Stimulated activated naive CD8-positive, alpha-beta T cell treated with anti-CD3 and anti-CD28 coated beads, Interleukin-15, Interleukin-2, amounts not matched to agents 100 ng/mL and 50 ng/mL, for 24 hours (primary cell): ENCODE data around the gene LRFN4.

Experiments used
- H3K27ac Mint-ChIP-seq: one replicate; pipeline ENCODE4 v1.8.0; 2021; ENCODE audit warnings: mild to moderate bottlenecking, mixed read lengths
- H3K27me3 Mint-ChIP-seq: one replicate; pipeline ENCODE4 v1.8.0; 2021; ENCODE audit warnings: mixed read lengths
- H3K36me3 Mint-ChIP-seq: one replicate; pipeline ENCODE4 v1.8.0; 2021; ENCODE audit warnings: low read depth, mixed read lengths
- H3K4me1 Mint-ChIP-seq: one replicate; pipeline ENCODE4 v1.8.0; 2021; ENCODE audit warnings: low read depth, mixed read lengths
- H3K4me3 Mint-ChIP-seq: one replicate; pipeline ENCODE4 v1.8.0; 2021; ENCODE audit warnings: mild to moderate bottlenecking, mixed read lengths
- H3K9me3 Mint-ChIP-seq: one replicate; pipeline ENCODE4 v1.8.0; 2021; ENCODE audit warnings: mixed read lengths

LRFN4 gene

GRCh38 chr11:66868726-66869566, 12.1 kb downstream of the LRFN4 start:
- H3K27ac Mint-ChIP-seq: no peak overlapping the region
- no peaks in the 10 kb centered on the region for H3K36me3 Mint-ChIP-seq
- H3K9me3 Mint-ChIP-seq: no peaks in the 10 kb centered on the region
- H3K4me1 Mint-ChIP-seq: peaks cover 11% of the 10 kb centered on the region
- no peaks in the 10 kb centered on the region for H3K27me3 Mint-ChIP-seq
- H3K4me3 Mint-ChIP-seq: no peak overlapping the region

- Mint-ChIP-seq H3K4me3 (no peak overlapping the region), H3K9me3 (no peaks in the 10 kb centered on the region), H3K27me3 (no peaks in the 10 kb centered on the region), H3K27ac (no peak overlapping the region), H3K36me3 (no peaks in the 10 kb centered on the region), H3K4me1 (peaks cover 11% of the 10 kb centered on the region)
Observed at GRCh38 chr11:66869567-66869870, 12.7 kb downstream of the LRFN4 start.

DNA sequence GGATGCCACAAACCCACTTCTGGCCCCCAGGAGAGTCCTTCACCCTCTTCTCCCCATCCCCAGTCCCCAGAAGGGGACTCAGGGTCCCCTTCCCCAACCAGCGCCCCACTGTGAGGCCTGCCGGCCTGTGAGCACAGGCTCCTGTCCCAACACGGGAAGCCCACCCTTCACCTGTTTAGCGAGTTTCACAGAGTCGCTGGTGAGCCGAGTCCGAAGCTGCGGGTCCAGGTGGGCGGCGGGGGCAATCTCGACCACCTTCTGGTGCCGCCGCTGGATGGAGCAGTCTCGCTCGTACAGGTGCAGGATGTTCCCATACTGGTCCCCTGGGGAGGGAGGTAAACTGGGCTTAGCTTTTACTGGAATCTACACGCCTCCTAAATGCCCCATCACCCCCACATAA, 13.3 kb downstream of the LRFN4 start:
- Mint-ChIP-seq H3K4me1 (peaks cover 11% of the 10 kb centered on the region), H3K4me3 (no peak overlapping the region), H3K27ac (no peak overlapping the region), H3K36me3 (no peaks in the 10 kb centered on the region), H3K27me3 (no peaks in the 10 kb centered on the region), H3K9me3 (no peaks in the 10 kb centered on the region)

DNA sequence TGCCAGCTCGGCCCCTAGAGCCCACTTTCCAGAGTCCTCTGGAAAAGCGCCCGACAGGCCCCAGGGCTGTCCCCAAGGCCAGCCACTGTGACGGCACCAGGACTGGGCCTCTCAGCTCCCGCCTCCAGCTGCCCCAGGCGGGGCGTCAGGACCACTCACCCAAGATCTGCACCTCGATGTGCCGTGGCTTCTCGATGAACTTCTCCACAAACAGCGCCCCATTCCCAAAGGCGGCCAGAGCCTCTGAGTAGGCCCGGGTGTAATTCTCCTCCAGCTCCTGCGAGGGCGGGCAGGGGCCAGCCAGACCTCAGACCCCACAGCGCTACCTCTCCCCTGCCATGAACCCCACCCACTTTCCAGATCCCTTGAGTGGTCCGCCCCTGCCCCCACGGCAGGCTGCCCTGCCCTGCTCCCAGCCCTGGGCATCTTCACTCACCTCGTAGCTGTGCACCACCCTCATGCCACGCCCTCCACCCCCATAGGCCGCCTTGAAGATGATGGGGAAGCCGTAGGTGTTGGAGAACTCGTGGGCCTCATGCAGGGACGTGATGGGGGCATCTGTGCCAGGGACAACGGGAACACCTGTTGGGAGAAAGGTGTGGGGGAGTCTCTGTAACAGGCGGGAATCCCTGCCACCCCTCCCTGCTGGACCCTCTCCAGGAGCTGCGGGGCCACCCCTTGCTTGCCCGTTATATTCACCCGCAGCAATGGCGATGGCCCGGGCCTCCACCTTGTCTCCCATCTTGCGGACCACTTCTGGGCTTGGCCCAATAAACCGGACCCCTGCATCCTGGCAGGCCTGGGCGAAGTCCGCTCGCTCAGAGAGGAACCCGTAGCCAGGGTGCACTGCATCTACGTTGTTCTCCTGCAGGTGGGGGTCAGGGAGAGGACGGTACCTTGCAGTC, 14.0 kb downstream of the LRFN4 start:
- no peak overlapping the region for H3K27ac Mint-ChIP-seq
- no peaks in the 10 kb centered on the region for H3K9me3 Mint-ChIP-seq
- H3K4me1 Mint-ChIP-seq: peaks cover 11% of the 10 kb centered on the region
- H3K4me3 Mint-ChIP-seq: no peak overlapping the region
- H3K27me3 Mint-ChIP-seq: no peaks in the 10 kb centered on the region
- no peaks in the 10 kb centered on the region for H3K36me3 Mint-ChIP-seq

- Mint-ChIP-seq H3K4me1 (peaks cover 11% of the 10 kb centered on the region), H3K27ac (no peak overlapping the region), H3K9me3 (no peaks in the 10 kb centered on the region), H3K36me3 (no peaks in the 10 kb centered on the region), H3K27me3 (no peaks in the 10 kb centered on the region), H3K4me3 (no peak overlapping the region)
Observed at GRCh38 chr11:66871521-66871901, 14.6 kb downstream of the LRFN4 start.

DNA sequence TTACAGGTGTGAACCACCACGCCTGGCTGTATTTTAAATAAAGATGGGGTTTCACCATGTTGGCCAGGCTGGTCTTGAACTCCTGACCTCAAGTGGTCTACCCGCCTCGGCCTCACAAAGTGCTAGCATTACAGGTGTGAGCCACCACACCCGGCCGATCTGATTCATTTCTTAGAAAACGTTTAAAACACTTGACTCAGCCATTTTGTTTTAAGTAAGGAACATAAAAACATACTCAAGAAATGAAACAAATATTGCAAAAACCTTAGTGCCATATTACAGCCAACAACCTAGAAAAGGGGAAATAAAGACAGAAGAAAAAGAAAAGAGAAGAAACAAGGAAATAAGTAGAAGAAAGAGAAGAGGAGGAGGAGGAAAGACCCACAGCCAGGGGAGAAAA, 17.4 kb downstream of the LRFN4 start:
- Mint-ChIP-seq H3K27ac (no peak overlapping the region), H3K4me1 (peaks cover 3% of the 10 kb centered on the region), H3K9me3 (no peaks in the 10 kb centered on the region), H3K27me3 (no peaks in the 10 kb centered on the region), H3K4me3 (no peak overlapping the region), H3K36me3 (no peaks in the 10 kb centered on the region)

DNA sequence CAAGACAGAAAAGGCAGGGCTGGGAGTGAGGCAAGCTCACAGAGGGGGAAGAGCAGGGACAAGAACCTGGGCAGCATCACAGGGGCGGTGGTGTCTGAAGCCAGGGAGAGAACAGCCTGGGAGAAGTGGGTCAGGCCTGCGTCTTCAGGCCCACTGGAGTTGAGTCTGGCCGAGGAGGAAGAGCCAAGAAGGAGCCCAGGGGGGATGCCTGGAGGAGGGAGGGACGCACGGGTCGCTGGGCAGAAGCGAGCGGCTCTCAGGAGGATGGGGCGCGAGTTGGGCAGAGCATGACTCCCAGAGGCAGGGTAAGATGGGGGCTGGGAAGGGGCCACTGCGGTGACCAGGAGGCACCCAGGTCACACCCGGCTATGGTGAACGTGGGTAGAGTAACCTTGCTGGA, 18.5 kb downstream of the LRFN4 start:
- Mint-ChIP-seq H3K4me1 (peaks cover 4% of the 10 kb centered on the region), H3K27me3 (no peaks in the 10 kb centered on the region), H3K27ac (no peak overlapping the region), H3K36me3 (no peaks in the 10 kb centered on the region), H3K4me3 (no peak overlapping the region), H3K9me3 (no peaks in the 10 kb centered on the region)

GRCh38 chr11:66877588-66878385, 20.9 kb downstream of the LRFN4 start:
- Mint-ChIP-seq H3K4me1 (peaks cover 6% of the 10 kb centered on the region), H3K36me3 (no peaks in the 10 kb centered on the region), H3K27me3 (no peaks in the 10 kb centered on the region), H3K9me3 (no peaks in the 10 kb centered on the region), H3K4me3 (no peak overlapping the region), H3K27ac (no peak overlapping the region)

- H3K36me3 Mint-ChIP-seq: no peaks in the 10 kb centered on the region
- H3K27ac Mint-ChIP-seq: no peak overlapping the region
- peaks cover 6% of the 10 kb centered on the region for H3K4me1 Mint-ChIP-seq
- no peak overlapping the region for H3K4me3 Mint-ChIP-seq
- no peaks in the 10 kb centered on the region for H3K9me3 Mint-ChIP-seq
- no peaks in the 10 kb centered on the region for H3K27me3 Mint-ChIP-seq
Observed at GRCh38 chr11:66878474-66878873, 21.6 kb downstream of the LRFN4 start.

- no peaks in the 10 kb centered on the region for H3K36me3 Mint-ChIP-seq
- peaks cover 6% of the 10 kb centered on the region for H3K4me1 Mint-ChIP-seq
- H3K9me3 Mint-ChIP-seq: no peaks in the 10 kb centered on the region
- H3K4me3 Mint-ChIP-seq: no peak overlapping the region
- H3K27me3 Mint-ChIP-seq: no peaks in the 10 kb centered on the region
- no peak overlapping the region for H3K27ac Mint-ChIP-seq
Observed at GRCh38 chr11:66879000-66879399, 22.1 kb downstream of the LRFN4 start.

- Mint-ChIP-seq H3K36me3 (no peaks in the 10 kb centered on the region), H3K4me3 (no peak overlapping the region), H3K27ac (no peak overlapping the region), H3K27me3 (no peaks in the 10 kb centered on the region), H3K9me3 (no peaks in the 10 kb centered on the region), H3K4me1 (peaks cover 6% of the 10 kb centered on the region)
Observed at GRCh38 chr11:66879583-66879982, 22.7 kb downstream of the LRFN4 start.

- H3K27ac Mint-ChIP-seq: no peak overlapping the region
- no peaks in the 10 kb centered on the region for H3K9me3 Mint-ChIP-seq
- peaks cover 6% of the 10 kb centered on the region for H3K4me1 Mint-ChIP-seq
- no peak overlapping the region for H3K4me3 Mint-ChIP-seq
- no peaks in the 10 kb centered on the region for H3K27me3 Mint-ChIP-seq
- H3K36me3 Mint-ChIP-seq: no peaks in the 10 kb centered on the region
Observed at GRCh38 chr11:66879999-66880398, 23.1 kb downstream of the LRFN4 start.

DNA sequence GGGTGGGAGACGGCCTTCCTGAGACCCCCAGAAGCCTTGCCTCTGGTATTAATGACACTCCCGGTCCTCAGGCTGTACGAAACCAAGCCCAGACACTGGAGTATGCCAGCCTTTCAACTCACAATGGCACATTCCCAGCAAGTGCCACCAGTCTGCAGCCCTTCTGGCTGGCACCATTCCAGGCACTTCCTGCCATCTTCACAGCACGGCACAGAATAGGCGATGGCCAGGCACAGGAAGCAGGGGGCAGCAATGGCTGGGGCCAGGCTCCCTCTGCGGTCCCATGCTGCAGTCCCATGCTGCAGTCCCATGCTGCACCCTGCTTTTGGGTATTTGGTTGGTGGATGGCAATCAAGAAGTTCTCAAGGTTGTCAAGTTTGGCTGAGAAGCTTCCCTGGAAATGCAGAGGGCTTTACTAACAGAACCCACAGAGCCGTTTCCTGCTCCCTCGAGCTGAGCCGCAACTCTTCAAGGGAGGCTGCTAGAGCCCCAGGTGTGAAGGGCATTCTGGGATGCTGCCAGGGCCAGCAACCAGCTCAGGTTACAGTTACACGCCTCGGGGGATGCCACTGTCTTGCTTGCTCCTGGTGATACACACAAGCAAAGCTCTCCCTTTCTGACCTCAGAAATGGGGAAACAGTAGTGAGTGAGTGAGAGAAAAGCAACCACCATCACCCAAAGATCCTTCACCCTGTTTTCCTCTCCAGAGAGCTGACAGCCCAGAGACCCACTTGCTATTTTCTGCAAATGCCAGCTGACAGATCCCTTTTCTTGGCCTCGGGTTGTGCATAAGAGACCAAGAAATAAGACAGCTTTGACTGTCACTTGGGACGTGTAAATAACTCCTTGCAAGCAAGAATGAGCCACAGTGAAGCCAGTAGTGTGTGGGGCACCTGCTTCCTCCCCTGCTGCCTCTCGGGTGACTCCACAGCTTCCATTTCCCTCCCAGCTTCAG, 23.9 kb downstream of the LRFN4 start:
- H3K36me3 Mint-ChIP-seq: no peaks in the 10 kb centered on the region
- H3K27me3 Mint-ChIP-seq: no peaks in the 10 kb centered on the region
- no peak overlapping the region for H3K4me3 Mint-ChIP-seq
- H3K4me1 Mint-ChIP-seq: peaks cover 6% of the 10 kb centered on the region
- H3K9me3 Mint-ChIP-seq: no peaks in the 10 kb centered on the region
- no peak overlapping the region for H3K27ac Mint-ChIP-seq

DNA sequence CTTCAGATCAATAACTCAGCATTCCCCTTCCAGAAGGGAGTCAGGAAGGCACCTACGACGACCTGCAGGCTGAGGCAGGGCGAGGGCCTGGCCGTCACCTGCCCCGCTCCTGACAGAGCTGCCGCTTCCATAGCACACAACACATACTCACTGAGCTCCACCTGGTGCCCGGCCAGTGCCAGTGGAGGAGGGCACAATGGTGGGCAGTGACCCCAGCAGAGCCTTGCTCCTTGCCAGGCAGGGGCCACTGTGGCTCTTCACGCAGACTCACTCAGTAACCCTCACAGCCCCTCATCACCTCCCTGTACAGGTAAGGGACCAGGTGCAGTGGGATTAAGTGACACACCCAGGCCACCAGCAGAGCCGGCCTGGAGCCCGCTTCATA, 24.6 kb downstream of the LRFN4 start:
- no peaks in the 10 kb centered on the region for H3K27me3 Mint-ChIP-seq
- no peaks in the 10 kb centered on the region for H3K9me3 Mint-ChIP-seq
- H3K4me3 Mint-ChIP-seq: no peak overlapping the region
- no peak overlapping the region for H3K27ac Mint-ChIP-seq
- no peaks in the 10 kb centered on the region for H3K36me3 Mint-ChIP-seq
- peaks cover 6% of the 10 kb centered on the region for H3K4me1 Mint-ChIP-seq
